ENCODE results near the gene TMEM175. TPM values are rescaled to one million over a fixed set of nuclear protein-coding genes. Genes with fewer than 3 reads are reported as not detected.

The TMEM175 gene
- total RNA-seq, 1 donor from 2014 or later, result 16.0 TPM

DNA sequence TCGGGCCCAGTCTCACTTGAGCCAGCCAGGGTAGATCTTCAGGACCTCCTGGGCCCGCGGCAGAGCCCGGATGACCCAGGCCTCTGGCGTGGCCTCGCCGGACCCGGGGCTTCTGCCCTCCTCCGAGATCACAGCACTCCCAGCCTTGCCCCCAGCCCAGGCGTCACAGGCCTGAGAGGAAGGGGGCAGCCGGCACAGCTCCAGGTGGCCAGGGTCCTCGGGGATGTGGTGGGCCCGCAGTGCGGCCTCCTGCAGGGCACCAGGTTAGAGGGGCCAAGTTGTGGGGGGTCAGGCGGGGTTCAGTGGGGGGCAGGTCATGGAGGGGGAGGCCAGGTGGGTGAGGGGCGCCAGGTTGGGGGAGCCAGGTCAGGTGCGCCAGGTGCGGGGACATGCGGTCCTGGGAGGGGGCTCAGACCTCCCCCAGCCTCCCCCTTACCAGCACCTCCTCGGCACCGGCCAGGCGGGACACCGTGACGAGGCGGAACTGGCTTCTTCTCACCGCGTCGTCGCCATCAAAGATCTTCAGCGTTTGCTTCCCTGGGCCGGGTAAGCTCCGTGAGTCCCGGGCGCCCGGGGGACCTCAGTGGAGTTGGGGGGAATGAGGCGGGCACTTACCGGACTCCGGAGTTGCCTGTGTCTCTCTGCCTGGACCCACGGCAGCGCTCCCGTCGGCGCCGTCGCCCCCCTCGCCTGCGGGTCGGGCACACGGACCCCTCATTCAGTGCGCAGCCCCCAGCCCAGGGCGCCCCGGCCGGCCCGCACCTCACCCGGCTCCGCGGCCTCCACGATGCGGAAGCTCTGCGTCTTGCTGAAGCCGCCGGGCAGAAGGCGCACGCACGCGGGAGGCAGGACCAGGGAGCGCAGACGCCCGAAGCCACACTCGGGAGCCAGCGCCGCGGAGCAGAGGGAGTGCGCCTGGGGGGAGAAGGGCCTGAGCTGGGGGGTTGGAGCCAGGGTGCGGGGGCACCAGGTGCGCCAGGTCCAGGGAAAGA is 35.1 kb downstream of the TMEM175 start:
- Histone ChIP-seq H3K36me3 (ENCODE audit: control insufficient read depth, insufficient read depth, low read length) (no peaks in the 10 kb centered on the region), H3K4me3 (ENCODE audit: low read depth, low read length) (no peak overlapping the region), H3K27me3 (ENCODE audit: control insufficient read depth, insufficient read depth, low read length) (peaks cover 10% of the 10 kb centered on the region)
- DNase-seq (ENCODE audit: low read depth), result no peak
- TF ChIP-seq, protein P1, sequence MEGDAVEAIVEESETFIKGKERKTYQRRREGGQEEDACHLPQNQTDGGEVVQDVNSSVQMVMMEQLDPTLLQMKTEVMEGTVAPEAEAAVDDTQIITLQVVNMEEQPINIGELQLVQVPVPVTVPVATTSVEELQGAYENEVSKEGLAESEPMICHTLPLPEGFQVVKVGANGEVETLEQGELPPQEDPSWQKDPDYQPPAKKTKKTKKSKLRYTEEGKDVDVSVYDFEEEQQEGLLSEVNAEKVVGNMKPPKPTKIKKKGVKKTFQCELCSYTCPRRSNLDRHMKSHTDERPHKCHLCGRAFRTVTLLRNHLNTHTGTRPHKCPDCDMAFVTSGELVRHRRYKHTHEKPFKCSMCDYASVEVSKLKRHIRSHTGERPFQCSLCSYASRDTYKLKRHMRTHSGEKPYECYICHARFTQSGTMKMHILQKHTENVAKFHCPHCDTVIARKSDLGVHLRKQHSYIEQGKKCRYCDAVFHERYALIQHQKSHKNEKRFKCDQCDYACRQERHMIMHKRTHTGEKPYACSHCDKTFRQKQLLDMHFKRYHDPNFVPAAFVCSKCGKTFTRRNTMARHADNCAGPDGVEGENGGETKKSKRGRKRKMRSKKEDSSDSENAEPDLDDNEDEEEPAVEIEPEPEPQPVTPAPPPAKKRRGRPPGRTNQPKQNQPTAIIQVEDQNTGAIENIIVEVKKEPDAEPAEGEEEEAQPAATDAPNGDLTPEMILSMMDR (IDR thresholded peaks at IDR 0.05; ENCODE audit: insufficient read depth, low read length, poor library complexity, severe bottlenecking), result no peak

DNA sequence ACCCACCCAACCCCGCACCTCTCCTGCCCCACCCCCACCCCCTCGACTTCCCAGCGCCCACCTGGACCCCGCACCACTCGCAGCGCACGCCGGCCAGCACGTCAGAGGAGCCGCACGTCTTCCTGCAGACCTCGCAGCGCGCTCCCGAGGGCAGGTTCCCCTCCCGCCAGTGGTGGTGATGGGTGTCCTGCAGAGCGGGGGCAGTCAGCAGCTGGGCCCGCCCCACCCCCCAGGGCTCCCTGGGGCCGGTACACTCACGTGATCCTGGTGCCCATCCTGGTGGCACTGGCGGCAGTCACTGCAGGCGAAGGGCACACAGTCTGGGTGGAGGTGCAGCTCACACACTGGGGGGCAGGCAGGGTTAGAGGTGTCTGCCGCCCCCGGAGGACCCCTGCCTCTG is 36.0 kb downstream of the TMEM175 start:
- H3K27me3 ChIP-seq (ENCODE audit: control insufficient read depth, insufficient read depth, low read length), result peaks cover 10% of the 10 kb centered on the region
- TF ChIP-seq, protein P1 (IDR thresholded peaks at IDR 0.05; ENCODE audit: insufficient read depth, low read length, poor library complexity, severe bottlenecking), result no peak
- H3K4me3 ChIP-seq (ENCODE audit: low read depth, low read length), result no peak overlapping the region
- no peaks in the 10 kb centered on the region for H3K36me3 ChIP-seq (ENCODE audit: control insufficient read depth, insufficient read depth, low read length)
- DNase-seq (ENCODE audit: low read depth), result no peak

GRCh38 chr4:968621-969394 is 36.5 kb downstream of the TMEM175 start:
- Histone ChIP-seq H3K36me3 (ENCODE audit: control insufficient read depth, insufficient read depth, low read length) (no peaks in the 10 kb centered on the region), H3K27me3 (ENCODE audit: control insufficient read depth, insufficient read depth, low read length) (peaks cover 10% of the 10 kb centered on the region), H3K4me3 (ENCODE audit: low read depth, low read length) (no peak overlapping the region)
- TF ChIP-seq, protein P1 (IDR thresholded peaks at IDR 0.05; ENCODE audit: insufficient read depth, low read length, poor library complexity, severe bottlenecking), result no peak
- DNase-seq (ENCODE audit: low read depth), result no peak

GRCh38 chr4:970046-970745 is 37.9 kb downstream of the TMEM175 start:
- DNase-seq (ENCODE audit: low read depth), result no peak
- no peaks in the 10 kb centered on the region for H3K36me3 ChIP-seq (ENCODE audit: control insufficient read depth, insufficient read depth, low read length)
- peaks cover 12% of the 10 kb centered on the region for H3K27me3 ChIP-seq (ENCODE audit: control insufficient read depth, insufficient read depth, low read length)
- TF ChIP-seq, protein P1 (IDR thresholded peaks at IDR 0.05; ENCODE audit: insufficient read depth, low read length, poor library complexity, severe bottlenecking), result no peak
- H3K4me3 ChIP-seq (ENCODE audit: low read depth, low read length), result no peak overlapping the region

GRCh38 chr4:970854-971520 is 38.7 kb downstream of the TMEM175 start:
- no peaks in the 10 kb centered on the region for H3K36me3 ChIP-seq (ENCODE audit: control insufficient read depth, insufficient read depth, low read length)
- no peak for DNase-seq (ENCODE audit: low read depth)
- peaks cover 12% of the 10 kb centered on the region for H3K27me3 ChIP-seq (ENCODE audit: control insufficient read depth, insufficient read depth, low read length)
- TF ChIP-seq, protein P1 (IDR thresholded peaks at IDR 0.05; ENCODE audit: insufficient read depth, low read length, poor library complexity, severe bottlenecking), result no peak
- H3K4me3 ChIP-seq (ENCODE audit: low read depth, low read length), result no peak overlapping the region

Measured in kidney epithelial cell (primary cell).